HUES64 (cell line): ENCODE data around the gene C19orf33.

Experiments used
- H3K27ac ChIP-seq: 2 replicates; pipeline ENCODE4 v1.7.0; 2013; ENCODE audit warnings: low read depth, low read length, inconsistent platforms
- H3K27me3 ChIP-seq: 2 replicates; pipeline ENCODE4 v1.6.1; 2013; ENCODE audit warnings: mild to moderate bottlenecking, low read length; ENCODE audit not compliant: insufficient read depth
- H3K36me3 ChIP-seq: 2 replicates; pipeline ENCODE4 v1.6.1; 2013; ENCODE audit warnings: mild to moderate bottlenecking, low read length; ENCODE audit not compliant: insufficient read depth
- H3K4me1 ChIP-seq: 2 replicates; pipeline ENCODE4 v1.6.1; 2013; ENCODE audit warnings: mild to moderate bottlenecking, low read length, moderate library complexity; ENCODE audit not compliant: insufficient read depth
- H3K4me3 ChIP-seq: 2 replicates; pipeline ENCODE4 v1.5.1; 2013; ENCODE audit warnings: mild to moderate bottlenecking, low read length, moderate library complexity
- H3K9ac ChIP-seq: 2 replicates; pipeline ENCODE4 v1.6.1; 2013; ENCODE audit warnings: mild to moderate bottlenecking, low read depth, low read length
- H3K9me3 ChIP-seq: 2 replicates; pipeline ENCODE4 v1.6.1; 2013; ENCODE audit warnings: low read depth, low read length; ENCODE audit not compliant: insufficient read depth
- WGBS: fragments of 150-250, 120-280 bp; methylation state at CpG from one replicate; pipeline ENCODE4 v1.1.7; 2013; ENCODE audit warnings: missing lambda C conversion rate; 5-methylcytosine and 5-hydroxymethylcytosine counted together

C19orf33 gene

DNA sequence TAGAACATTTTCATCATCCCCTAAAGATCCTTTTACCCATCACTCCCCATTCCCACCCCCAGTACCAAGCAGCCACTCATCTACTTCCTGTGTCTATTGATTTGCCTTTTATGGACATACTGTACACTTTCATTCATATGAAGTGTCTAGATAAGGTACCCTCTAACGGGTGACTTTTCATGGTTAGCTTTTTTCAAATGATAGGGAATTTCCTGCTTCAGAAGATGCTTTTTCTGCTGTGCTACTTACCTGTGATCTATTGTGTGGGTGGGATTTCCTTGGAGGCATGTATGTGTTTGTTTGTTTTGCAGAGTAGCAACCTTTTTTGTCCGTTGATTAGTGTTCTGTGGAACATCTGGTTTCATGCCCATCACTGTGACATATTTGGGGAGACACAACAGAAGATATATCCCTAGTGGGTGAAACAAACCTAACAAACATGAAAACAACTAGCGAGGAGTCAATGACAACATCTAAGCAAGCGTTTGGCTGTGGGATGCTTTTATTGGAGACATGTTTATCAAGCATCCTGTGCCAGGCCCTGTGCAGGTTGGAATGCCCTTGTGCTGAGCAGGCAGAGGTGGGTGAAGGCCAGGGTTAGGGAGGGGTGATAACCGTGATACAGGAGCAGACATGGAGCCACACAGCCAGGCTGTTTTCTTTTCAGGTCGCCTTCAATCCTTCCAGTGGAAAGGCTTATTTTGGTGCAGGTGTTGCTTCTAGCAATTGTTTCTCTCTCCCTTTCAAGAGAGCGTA lies 22.1 kb upstream of the C19orf33 start:
- 86% methylated on average over 7 of the region's 7 CpGs for WGBS
- Histone ChIP-seq H3K9ac (no peak overlapping the region), H3K9me3 (no peaks in the 10 kb centered on the region), H3K4me3 (no peak overlapping the region), H3K4me1 (peaks cover 4% of the 10 kb centered on the region; the same call in 1 of the 2 replicates), H3K27me3 (no peaks in the 10 kb centered on the region), H3K36me3 (peaks cover 31% of the 10 kb centered on the region), H3K27ac (no peak overlapping the region)

GRCh38 chr19:38283271-38283670 lies 20.8 kb upstream of the C19orf33 start:
- 96% methylated on average over 7 of the region's 8 CpGs for WGBS
- no peaks in the 10 kb centered on the region for H3K4me1 ChIP-seq

DNA sequence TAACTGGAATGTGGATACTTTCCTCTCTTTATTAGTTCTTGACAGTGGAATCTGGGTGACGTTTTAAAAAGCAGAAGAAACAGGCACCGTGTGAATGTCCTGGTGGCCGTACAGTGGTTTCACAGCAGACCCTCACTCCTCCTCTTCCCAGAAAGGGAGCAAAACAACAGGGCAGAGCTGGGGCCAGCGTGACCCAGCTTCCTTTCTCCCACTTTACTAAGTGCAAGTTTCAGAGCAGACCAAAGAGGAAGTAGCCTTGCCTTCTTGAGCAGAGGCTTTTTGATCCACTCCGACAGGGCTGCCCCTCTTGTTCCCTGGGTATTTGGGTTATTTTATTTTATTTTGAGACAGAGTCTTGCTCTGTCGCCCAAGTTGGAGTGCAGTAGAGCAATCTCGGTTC lies 19.6 kb upstream of the C19orf33 start:
- H3K27ac ChIP-seq, result no peak overlapping the region
- no peak overlapping the region for H3K9ac ChIP-seq
- no peaks in the 10 kb centered on the region for H3K27me3 ChIP-seq
- no peak overlapping the region for H3K4me3 ChIP-seq
- no peaks in the 10 kb centered on the region for H3K9me3 ChIP-seq
- H3K36me3 ChIP-seq, result peaks cover 52% of the 10 kb centered on the region
- no peaks in the 10 kb centered on the region for H3K4me1 ChIP-seq
- 92% methylated on average over 7 of the region's 7 CpGs for WGBS

More at GRCh38 chr19:38283271-38283670, 20.8 kb upstream of the C19orf33 start:
- no peaks in the 10 kb centered on the region for H3K27me3 ChIP-seq
- no peak overlapping the region for H3K9ac ChIP-seq
- no peaks in the 10 kb centered on the region for H3K9me3 ChIP-seq
- peaks cover 41% of the 10 kb centered on the region for H3K36me3 ChIP-seq
- no peak overlapping the region for H3K4me3 ChIP-seq
- no peak overlapping the region for H3K27ac ChIP-seq

GRCh38 chr19:38285567-38285966 lies 18.5 kb upstream of the C19orf33 start:
- Histone ChIP-seq H3K4me1 (no peaks in the 10 kb centered on the region), H3K9ac (no peak overlapping the region), H3K4me3 (no peak overlapping the region), H3K9me3 (no peaks in the 10 kb centered on the region), H3K27ac (no peak overlapping the region), H3K27me3 (no peaks in the 10 kb centered on the region), H3K36me3 (peaks cover 57% of the 10 kb centered on the region)
- 98% methylated on average over 5 of the region's 5 CpGs for WGBS

DNA sequence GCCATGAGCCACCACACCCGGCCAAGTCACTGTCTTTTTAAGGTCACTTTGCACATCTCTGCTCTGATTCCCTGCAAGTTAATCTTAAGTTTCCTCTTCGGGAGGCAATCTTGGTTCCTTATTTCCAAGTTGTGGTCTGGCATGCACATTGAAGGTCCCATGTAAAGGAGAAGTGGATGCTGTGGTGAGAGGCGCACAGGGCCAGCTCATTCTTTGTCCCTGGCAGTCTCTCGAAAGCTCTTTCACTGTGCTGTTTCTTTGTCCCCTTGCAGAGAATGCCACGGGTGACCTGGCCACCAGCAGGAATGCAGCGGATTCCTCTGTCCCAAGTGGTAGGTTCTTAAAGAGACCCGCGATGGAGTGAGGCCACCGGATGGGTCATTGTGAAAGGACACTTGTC lies 16.4 kb upstream of the C19orf33 start:
- H3K4me3 ChIP-seq, result no peak overlapping the region
- H3K27ac ChIP-seq, result no peak overlapping the region
- H3K36me3 ChIP-seq, result peaks cover 76% of the 10 kb centered on the region
- no peaks in the 10 kb centered on the region for H3K9me3 ChIP-seq
- no peak overlapping the region for H3K9ac ChIP-seq
- no peaks in the 10 kb centered on the region for H3K4me1 ChIP-seq
- no peaks in the 10 kb centered on the region for H3K27me3 ChIP-seq
- 90% methylated on average over 9 of the region's 9 CpGs for WGBS

- Histone ChIP-seq H3K4me1 (no peaks in the 10 kb centered on the region), H3K36me3 (peaks cover 83% of the 10 kb centered on the region), H3K9ac (no peak overlapping the region), H3K27ac (no peak overlapping the region), H3K9me3 (no peaks in the 10 kb centered on the region), H3K4me3 (no peak overlapping the region), H3K27me3 (no peaks in the 10 kb centered on the region)
- 96% methylated on average over 16 of the region's 16 CpGs for WGBS
These were observed 15.8 kb upstream of the C19orf33 start for GRCh38 chr19:38288123-38288855.

- WGBS, result 97% methylated on average over 15 of the region's 15 CpGs
- peaks cover 81% of the 10 kb centered on the region for H3K36me3 ChIP-seq
- H3K9me3 ChIP-seq, result no peaks in the 10 kb centered on the region
- H3K9ac ChIP-seq, result no peak overlapping the region
- no peak overlapping the region for H3K27ac ChIP-seq
- no peak overlapping the region for H3K4me3 ChIP-seq
- no peaks in the 10 kb centered on the region for H3K27me3 ChIP-seq
- H3K4me1 ChIP-seq, result no peaks in the 10 kb centered on the region
These were observed 14.1 kb upstream of the C19orf33 start for GRCh38 chr19:38289955-38290354.

- H3K4me1 ChIP-seq, result no peaks in the 10 kb centered on the region
- H3K36me3 ChIP-seq, result peaks cover 74% of the 10 kb centered on the region
- H3K4me3 ChIP-seq, result no peak overlapping the region
- 96% methylated on average over 13 of the region's 13 CpGs for WGBS
- H3K27ac ChIP-seq, result no peak overlapping the region
- no peak overlapping the region for H3K9ac ChIP-seq
- no peaks in the 10 kb centered on the region for H3K9me3 ChIP-seq
- H3K27me3 ChIP-seq, result no peaks in the 10 kb centered on the region
These were observed 13.4 kb upstream of the C19orf33 start for GRCh38 chr19:38290631-38291147.

DNA sequence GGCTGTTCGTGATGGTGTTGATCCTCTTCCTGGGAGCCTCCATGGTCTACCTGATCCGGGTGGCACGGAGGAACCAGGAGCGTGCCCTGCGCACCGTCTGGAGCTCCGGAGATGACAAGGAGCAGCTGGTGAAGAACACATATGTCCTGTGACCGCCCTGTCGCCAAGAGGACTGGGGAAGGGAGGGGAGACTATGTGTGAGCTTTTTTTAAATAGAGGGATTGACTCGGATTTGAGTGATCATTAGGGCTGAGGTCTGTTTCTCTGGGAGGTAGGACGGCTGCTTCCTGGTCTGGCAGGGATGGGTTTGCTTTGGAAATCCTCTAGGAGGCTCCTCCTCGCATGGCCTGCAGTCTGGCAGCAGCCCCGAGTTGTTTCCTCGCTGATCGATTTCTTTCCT lies 12.2 kb upstream of the C19orf33 start:
- 91% methylated on average over 15 of the region's 15 CpGs for WGBS
- Histone ChIP-seq H3K36me3 (peaks cover 68% of the 10 kb centered on the region), H3K27me3 (no peaks in the 10 kb centered on the region)

DNA sequence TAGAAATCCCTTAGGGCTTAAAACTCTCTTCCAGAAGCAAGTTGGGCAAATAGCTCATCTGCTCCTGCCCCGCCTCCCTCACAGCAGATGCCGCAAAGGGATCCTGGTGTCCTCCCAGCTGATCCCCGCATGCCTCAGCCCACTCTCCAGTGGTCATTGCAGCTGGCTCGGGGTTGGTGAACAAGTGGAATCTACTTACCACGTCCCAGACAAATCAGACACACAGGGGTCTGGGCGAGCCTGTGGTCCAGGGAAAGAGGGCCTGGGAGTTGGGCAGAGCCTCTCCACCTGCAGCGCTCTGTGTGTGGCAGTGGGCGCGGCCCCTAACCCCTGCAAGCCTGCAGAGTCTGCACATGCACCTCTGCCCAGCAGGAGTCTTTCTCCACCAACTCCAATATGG lies 10.8 kb upstream of the C19orf33 start:
- WGBS, result 93% methylated on average over 9 of the region's 9 CpGs
- Histone ChIP-seq H3K36me3 (peaks cover 58% of the 10 kb centered on the region), H3K4me1 (no peaks in the 10 kb centered on the region)

More for the DNA sequence above, 12.2 kb upstream of the C19orf33 start:
- Histone ChIP-seq H3K9ac (no peak overlapping the region), H3K27ac (no peak overlapping the region), H3K9me3 (no peaks in the 10 kb centered on the region), H3K4me3 (no peak overlapping the region), H3K4me1 (no peaks in the 10 kb centered on the region)

GRCh38 chr19:38294090-38294489 lies 10.0 kb upstream of the C19orf33 start:
- 90% methylated on average over 8 of the region's 8 CpGs for WGBS
- no peaks in the 10 kb centered on the region for H3K27me3 ChIP-seq
- no peak overlapping the region for H3K9ac ChIP-seq
- H3K4me1 ChIP-seq, result no peaks in the 10 kb centered on the region
- no peak overlapping the region for H3K27ac ChIP-seq
- no peaks in the 10 kb centered on the region for H3K9me3 ChIP-seq
- peaks cover 50% of the 10 kb centered on the region for H3K36me3 ChIP-seq
- no peak overlapping the region for H3K4me3 ChIP-seq

More for the DNA sequence above, 10.8 kb upstream of the C19orf33 start:
- Histone ChIP-seq H3K9ac (no peak overlapping the region), H3K27ac (no peak overlapping the region), H3K27me3 (no peaks in the 10 kb centered on the region), H3K9me3 (no peaks in the 10 kb centered on the region), H3K4me3 (no peak overlapping the region)
